HL-60 (cell line): Measurements from ENCODE around the gene COL1A2.
A peak's percentile ranks its signal among the peaks of the same experiment; 100 is the strongest.

ENCODE experiments used
- DNase-seq, 2 experiments: peaks; one replicate each; pipeline ENCODE4 v3.0.0-alpha.2; 2010 to 2020; ENCODE audit warnings: low read depth in 1 of 2, low spot score in 1 of 2
- H3K27ac ChIP-seq: fragments of 250-450 bp; sonication (Bioruptor Pico); replicated peaks from 2 replicates; pipeline ENCODE4 v1.5.1; 2020; ENCODE audit warnings: mild to moderate bottlenecking, moderate library complexity
- H3K27me3 ChIP-seq: fragments of 250-450 bp; sonication (Bioruptor Pico); 2 replicates; pipeline ENCODE4 v1.5.1; 2021; ENCODE audit warnings: mild to moderate bottlenecking, moderate library complexity; ENCODE audit not compliant: insufficient read depth, poor library complexity, severe bottlenecking
- H3K4me3 ChIP-seq: replicated peaks from 2 replicates; pipeline ENCODE4 v1.5.1; 2011; ENCODE audit warnings: mild to moderate bottlenecking, control low read depth, low read length; ENCODE audit not compliant: insufficient read depth
- GABPA ChIP-seq: IDR thresholded peaks from 2 replicates; pipeline ENCODE4 v1.6.1; 2012; ENCODE audit warnings: low read depth
- POLR2AphosphoS5 ChIP-seq: IDR thresholded peaks from 2 replicates; pipeline ENCODE4 v1.6.1; 2012; ENCODE audit warnings: low read depth
- SPI1 ChIP-seq: IDR thresholded peaks from 2 replicates; pipeline ENCODE4 v1.6.1; 2012; ENCODE audit warnings: low read depth, mild to moderate bottlenecking, borderline replicate concordance
- TF ChIP-seq, protein P1 (sequence below): IDR thresholded peaks from 2 replicates; pipeline ENCODE4 v1.6.1; 2012; ENCODE audit warnings: low read depth; ENCODE audit not compliant: insufficient replicate concordance
- TF ChIP-seq, protein P2 (sequence below): IDR thresholded peaks from one replicate; pipeline ENCODE4 v1.5.1; 2011; ENCODE audit warnings: low read length, control low read depth, inconsistent platforms; ENCODE audit not compliant: insufficient read depth

Gene COL1A2

GRCh38 chr7:94393246-94394108 is 1.2 kb upstream of the COL1A2 start:
- TF ChIP-seq POLR2AphosphoS5 (no peak), GABPA (no peak), SPI1 (no peak)
- TF ChIP-seq, protein P1, sequence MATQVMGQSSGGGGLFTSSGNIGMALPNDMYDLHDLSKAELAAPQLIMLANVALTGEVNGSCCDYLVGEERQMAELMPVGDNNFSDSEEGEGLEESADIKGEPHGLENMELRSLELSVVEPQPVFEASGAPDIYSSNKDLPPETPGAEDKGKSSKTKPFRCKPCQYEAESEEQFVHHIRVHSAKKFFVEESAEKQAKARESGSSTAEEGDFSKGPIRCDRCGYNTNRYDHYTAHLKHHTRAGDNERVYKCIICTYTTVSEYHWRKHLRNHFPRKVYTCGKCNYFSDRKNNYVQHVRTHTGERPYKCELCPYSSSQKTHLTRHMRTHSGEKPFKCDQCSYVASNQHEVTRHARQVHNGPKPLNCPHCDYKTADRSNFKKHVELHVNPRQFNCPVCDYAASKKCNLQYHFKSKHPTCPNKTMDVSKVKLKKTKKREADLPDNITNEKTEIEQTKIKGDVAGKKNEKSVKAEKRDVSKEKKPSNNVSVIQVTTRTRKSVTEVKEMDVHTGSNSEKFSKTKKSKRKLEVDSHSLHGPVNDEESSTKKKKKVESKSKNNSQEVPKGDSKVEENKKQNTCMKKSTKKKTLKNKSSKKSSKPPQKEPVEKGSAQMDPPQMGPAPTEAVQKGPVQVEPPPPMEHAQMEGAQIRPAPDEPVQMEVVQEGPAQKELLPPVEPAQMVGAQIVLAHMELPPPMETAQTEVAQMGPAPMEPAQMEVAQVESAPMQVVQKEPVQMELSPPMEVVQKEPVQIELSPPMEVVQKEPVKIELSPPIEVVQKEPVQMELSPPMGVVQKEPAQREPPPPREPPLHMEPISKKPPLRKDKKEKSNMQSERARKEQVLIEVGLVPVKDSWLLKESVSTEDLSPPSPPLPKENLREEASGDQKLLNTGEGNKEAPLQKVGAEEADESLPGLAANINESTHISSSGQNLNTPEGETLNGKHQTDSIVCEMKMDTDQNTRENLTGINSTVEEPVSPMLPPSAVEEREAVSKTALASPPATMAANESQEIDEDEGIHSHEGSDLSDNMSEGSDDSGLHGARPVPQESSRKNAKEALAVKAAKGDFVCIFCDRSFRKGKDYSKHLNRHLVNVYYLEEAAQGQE, result no peak
- TF ChIP-seq, protein P2, sequence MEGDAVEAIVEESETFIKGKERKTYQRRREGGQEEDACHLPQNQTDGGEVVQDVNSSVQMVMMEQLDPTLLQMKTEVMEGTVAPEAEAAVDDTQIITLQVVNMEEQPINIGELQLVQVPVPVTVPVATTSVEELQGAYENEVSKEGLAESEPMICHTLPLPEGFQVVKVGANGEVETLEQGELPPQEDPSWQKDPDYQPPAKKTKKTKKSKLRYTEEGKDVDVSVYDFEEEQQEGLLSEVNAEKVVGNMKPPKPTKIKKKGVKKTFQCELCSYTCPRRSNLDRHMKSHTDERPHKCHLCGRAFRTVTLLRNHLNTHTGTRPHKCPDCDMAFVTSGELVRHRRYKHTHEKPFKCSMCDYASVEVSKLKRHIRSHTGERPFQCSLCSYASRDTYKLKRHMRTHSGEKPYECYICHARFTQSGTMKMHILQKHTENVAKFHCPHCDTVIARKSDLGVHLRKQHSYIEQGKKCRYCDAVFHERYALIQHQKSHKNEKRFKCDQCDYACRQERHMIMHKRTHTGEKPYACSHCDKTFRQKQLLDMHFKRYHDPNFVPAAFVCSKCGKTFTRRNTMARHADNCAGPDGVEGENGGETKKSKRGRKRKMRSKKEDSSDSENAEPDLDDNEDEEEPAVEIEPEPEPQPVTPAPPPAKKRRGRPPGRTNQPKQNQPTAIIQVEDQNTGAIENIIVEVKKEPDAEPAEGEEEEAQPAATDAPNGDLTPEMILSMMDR, result no peak
- H3K27me3 ChIP-seq, result peaks cover 15% of the 10 kb centered on the region
- DNase-seq, result no peak

DNA sequence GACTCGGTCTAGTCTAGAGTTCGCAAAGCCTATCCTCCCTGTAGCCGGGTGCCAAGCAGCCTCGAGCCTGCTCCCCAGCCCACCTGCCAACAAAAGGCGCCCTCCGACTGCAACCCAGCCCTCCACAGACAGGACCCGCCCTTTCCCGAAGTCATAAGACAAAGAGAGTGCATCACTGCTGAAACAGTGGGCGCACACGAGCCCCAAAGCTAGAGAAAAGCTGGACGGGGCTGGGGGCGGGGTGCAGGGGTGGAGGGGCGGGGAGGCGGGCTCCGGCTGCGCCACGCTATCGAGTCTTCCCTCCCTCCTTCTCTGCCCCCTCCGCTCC is 622 bp upstream of the COL1A2 start:
- no peak for DNase-seq
- H3K27ac ChIP-seq, result no peak overlapping the region
- TF ChIP-seq SPI1 (no peak), GABPA (no peak), POLR2AphosphoS5 (no peak)
- TF ChIP-seq, protein P1, result no peak
- TF ChIP-seq, protein P2, result no peak
- peaks cover 15% of the 10 kb centered on the region for H3K27me3 ChIP-seq
- H3K4me3 ChIP-seq, result no peak overlapping the region

More at GRCh38 chr7:94393246-94394108, 1.2 kb upstream of the COL1A2 start:
- Histone ChIP-seq H3K27ac (no peak overlapping the region), H3K4me3 (no peak overlapping the region)

DNA sequence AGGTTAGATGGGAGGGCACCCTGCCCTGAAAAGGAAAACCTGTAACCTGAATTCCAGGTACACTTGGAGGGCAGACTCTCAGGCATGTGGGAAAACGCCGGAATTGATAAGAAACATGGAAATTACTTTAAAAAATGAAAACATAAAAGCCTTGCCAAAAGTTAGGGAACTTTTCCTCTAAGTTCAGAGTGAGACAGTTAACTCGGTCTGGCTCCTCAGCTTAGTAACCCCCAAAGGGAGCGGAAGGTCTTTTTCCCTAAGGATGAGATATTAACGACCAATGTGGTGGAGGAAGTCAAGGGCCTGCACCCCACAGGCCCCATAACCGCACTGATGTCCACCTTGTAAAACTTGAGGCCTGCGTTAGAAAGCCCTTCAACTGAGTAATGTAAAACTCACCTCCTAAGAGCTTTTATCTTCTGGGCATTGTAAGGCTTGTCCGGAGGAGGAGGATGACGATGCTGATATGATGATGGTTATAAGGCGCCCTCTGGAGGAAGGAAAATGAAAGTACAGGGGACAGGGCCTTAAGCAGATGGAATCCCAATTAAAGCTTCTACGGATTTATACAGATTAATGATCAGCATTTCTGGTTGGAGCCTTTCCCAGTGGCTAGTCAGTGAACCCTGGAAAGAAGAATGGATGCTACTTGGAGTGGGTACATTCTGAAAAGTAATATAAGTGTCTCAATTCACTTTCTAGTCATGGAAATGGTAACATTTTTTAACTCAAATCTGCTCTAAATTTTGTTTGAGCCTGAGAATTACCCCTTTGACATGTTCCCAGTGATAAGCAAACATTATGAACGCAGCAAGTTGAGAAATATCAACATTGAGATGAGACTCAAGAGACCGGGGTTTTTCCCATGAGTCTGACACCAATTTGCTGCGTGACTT is 694 bp downstream of the COL1A2 start:
- TF ChIP-seq, protein P1, result no peak
- TF ChIP-seq, protein P2, result peak; percentile 59
- H3K27ac ChIP-seq, result no peak overlapping the region
- H3K27me3 ChIP-seq, result peaks cover 15% of the 10 kb centered on the region
- no peak overlapping the region for H3K4me3 ChIP-seq
- peak; percentile 4 to 43 for DNase-seq
